ENCODE results near the gene NNT. TPM values are rescaled to one million over a fixed set of nuclear protein-coding genes. Genes with fewer than 3 reads are reported as not detected.

NNT gene
- total and polyA plus RNA-seq, 9 of the 15 experiments (the other 6 are each of a cell fraction or from before 2014, with no cell fraction given), result 21.9 to 68.6 (median 42.2) TPM

- no peak for TF ChIP-seq CBFA2T2 (conservative IDR thresholded peaks at IDR 0.05)
- no peak for TF ChIP-seq NR2F6 (CRISPR knock-in tag; IDR thresholded peaks at IDR 0.05)
- no peak for TF ChIP-seq FOXK2 (conservative IDR thresholded peaks at IDR 0.05 in 1 of 2, IDR thresholded peaks at IDR 0.05 in 1 of 2; ENCODE audit: low read depth in 2 of 2)
- no peak for TF ChIP-seq ZNF133 (CRISPR knock-in tag; IDR thresholded peaks at IDR 0.05)
- TF ChIP-seq SP2 (IDR thresholded peaks at IDR 0.05; ENCODE audit: extremely low read depth, low read depth, low read length, poor library complexity, severe bottlenecking), result no peak
- TF ChIP-seq SRF (CRISPR knock-in tag; IDR thresholded peaks at IDR 0.05), result no peak
- no peak for TF ChIP-seq HLTF (IDR thresholded peaks at IDR 0.05)
These were observed 21.6 kb upstream of the NNT start (continued) for GRCh38 chr5:43581398-43581797.

DNA sequence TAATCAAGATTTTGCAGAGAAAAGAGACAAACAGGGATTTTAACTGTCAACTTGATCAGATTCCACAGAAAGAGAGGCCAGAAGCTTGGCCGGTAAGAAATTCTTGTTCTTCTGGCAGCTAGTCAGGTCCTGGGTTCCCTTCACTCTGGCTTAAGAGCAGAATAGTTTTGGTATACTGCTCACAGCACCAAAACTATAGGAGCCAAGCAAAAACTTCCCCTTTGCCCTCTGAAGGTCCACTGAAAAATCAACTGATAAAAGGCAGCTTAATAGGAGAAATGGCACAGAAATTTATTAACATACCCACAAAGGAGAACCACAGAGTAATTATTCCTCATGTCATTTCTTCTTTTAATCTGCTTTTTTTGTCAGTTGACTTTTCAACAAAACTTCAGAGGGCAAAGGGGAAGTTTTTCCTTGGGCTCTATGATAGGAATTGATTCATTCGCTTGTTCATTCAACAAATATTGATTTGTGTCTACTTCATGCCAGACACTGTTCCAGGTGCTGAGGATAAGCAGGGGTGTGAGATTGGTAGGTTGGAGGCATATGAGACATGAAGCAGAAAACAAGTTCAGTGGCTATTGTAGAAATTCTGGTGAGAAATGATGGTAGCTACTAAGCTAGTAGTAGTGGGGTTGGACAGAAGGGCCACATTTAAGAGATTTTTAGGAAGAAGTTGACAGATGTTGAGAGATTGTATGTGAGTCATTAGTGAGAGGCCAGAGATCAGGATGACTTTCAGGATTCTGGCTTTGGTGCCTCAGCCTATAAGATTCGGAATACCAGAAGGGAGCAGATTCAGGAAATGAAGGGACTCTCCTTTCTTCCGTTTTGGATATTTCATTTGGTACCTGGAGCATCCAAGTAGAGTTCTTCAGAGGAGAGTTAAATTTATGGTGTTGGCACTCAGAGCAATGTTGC lies 20.6 kb upstream of the NNT start:
- in situ Hi-C loops (cut with MboI) (no loop called here), intact Hi-C loops (cut with micrococcal nuclease) (no loop called here)
- no peaks in the 10 kb centered on the region for H3K9me3 ChIP-seq (replicated peaks; ENCODE audit: control insufficient read depth, insufficient read depth, low read depth, low read length)
- H2AFZ ChIP-seq (ENCODE audit: low read depth, low read length), result no peak overlapping the region
- TSS peak; percentile 27 for BruUV-seq (replicated peaks)
- no peaks in the 10 kb centered on the region for H4K20me1 ChIP-seq (replicated peaks; ENCODE audit: control insufficient read depth, insufficient read depth, low read length)
- ChIA-PET POLR2A (interaction anchor here (0.7 to 1.0 kb wide), 4 partner anchors 11 to 295 kb away, joined by 3 to 5 read pairs (median 4); no protein-coding TSS in a partner anchor), CTCF (ENCODE audit: low intra/inter-chr PET ratio) (no interaction called here)
- TF ChIP-seq FOSL1 (tag; conservative IDR thresholded peaks at IDR 0.05) (0 out of 2 replicates have a peak, but pooled peaks have one; percentile 55), MTA3 (IDR thresholded peaks at IDR 0.05; ENCODE audit: borderline replicate concordance) (no peak), ZNF146 (CRISPR knock-in tag; IDR thresholded peaks at IDR 0.05; ENCODE audit: unreplicated experiment) (no peak), MEIS2 (IDR thresholded peaks at IDR 0.05; ENCODE audit: partially characterized antibody) (peak; percentile 12), HDAC3 (IDR thresholded peaks at IDR 0.05; ENCODE audit: borderline replicate concordance, partially characterized antibody) (no peak), KDM1A (IDR thresholded peaks at IDR 0.05) (peak; percentile 24 to 55; a peak in 3 of 4 replicates), CBFA2T3 (IDR thresholded peaks at IDR 0.05) (peak; percentile 10; the same call in 1 of the 2 replicates), SOX6 (IDR thresholded peaks at IDR 0.05) (no peak)
- ATAC-seq, result no peak
- peaks cover 9% of the 10 kb centered on the region; the same call in 1 of the 3 replicates for H3K36me3 ChIP-seq (ENCODE audit: control insufficient read depth, insufficient read depth, low read length)
- no peak for FAIRE-seq
- no peaks in the 10 kb centered on the region for H3K27me3 ChIP-seq (ENCODE audit: control insufficient read depth in 2 of 2, insufficient read depth in 2 of 2, low read length in 2 of 2)
- no peaks in the 10 kb centered on the region for H3K79me2 ChIP-seq (ENCODE audit: control insufficient read depth, insufficient read depth, low read length)
- H3K9ac ChIP-seq (ENCODE audit: insufficient read depth in 1 of 2, low read depth in 2 of 2, low read length in 2 of 2), result no peak overlapping the region
- no peaks in the 10 kb centered on the region for H3K9me1 ChIP-seq (ENCODE audit: control insufficient read depth, insufficient read depth, low read length)
- no peak overlapping the region for H3K4me2 ChIP-seq (ENCODE audit: insufficient read depth, low read length)
- 67% methylated on average over 4 of the region's 4 CpGs for WGBS (ENCODE audit: insufficient coverage, low coverage, missing lambda C conversion rate)
- no peak for DNase-seq (ENCODE audit: extremely low read depth in 1 of 4, low spot score in 3 of 4)
- H3K4me3 ChIP-seq, result no peak overlapping the region
- no peaks in the 10 kb centered on the region for H3K4me1 ChIP-seq (replicated peaks in 1 of 2; ENCODE audit: control insufficient read depth in 2 of 2, insufficient read depth in 2 of 2, low read length in 2 of 2)
- H3K27ac ChIP-seq (ENCODE audit: extremely low read depth, low read depth, low read length), result no peak overlapping the region

Measured in K562 (cell line).